Colon (tissue), 2 donors: ENCODE data around the gene ZNF862.

ENCODE experiments used
- FAIRE-seq: peaks from 2 replicates; lab custom pipeline; 2012; peaks lifted over from hg19 to GRCh38; lab: Jason Lieb, UNC
- donor health status: control.
- donor health status: control.

ZNF862 gene

GRCh38 chr7:149866779-149867447 lies 28.7 kb downstream of the ZNF862 start:
- no peak for FAIRE-seq

GRCh38 chr7:149867762-149868622 lies 29.8 kb downstream of the ZNF862 start:
- FAIRE-seq = no peak

DNA sequence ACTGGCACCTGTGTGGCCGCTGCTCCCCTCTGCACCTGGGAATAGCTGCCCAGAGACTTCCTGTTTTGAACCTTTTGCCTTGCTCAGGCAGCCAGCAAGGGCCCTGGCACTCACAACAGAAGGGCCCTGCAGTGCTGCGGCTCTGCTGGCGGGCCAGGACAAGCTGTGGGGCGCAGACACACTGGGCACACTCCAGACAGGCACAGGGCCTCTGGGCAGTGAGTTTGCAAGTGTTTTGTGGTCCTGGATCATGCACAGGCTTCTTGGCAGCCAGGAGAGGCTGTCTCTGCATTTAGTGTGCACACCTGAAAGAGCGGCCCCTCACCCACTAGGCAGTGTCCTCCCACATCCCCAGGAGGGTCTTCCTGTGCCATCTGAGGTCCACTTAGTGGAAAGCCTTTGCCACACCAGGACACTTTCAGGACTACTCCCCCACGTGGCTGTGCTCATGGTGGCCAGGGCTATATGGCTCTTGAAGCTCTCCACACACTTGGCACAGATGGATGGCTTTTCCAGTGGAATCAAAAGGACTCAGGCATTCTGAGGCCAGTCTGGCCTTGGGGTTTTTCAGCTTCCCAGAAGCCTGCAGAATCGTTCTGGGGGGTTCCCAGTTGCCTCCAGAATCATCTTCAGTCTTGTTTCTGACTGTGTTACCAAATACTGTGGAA lies 30.6 kb downstream of the ZNF862 start:
- FAIRE-seq = no peak

GRCh38 chr7:149869291-149869650 lies 31.1 kb downstream of the ZNF862 start:
- FAIRE-seq = no peak

- no peak for FAIRE-seq
Measured at GRCh38 chr7:149869867-149870266, 31.7 kb downstream of the ZNF862 start.

- no peak for FAIRE-seq
Measured at GRCh38 chr7:149870274-149870673, 32.1 kb downstream of the ZNF862 start.

DNA sequence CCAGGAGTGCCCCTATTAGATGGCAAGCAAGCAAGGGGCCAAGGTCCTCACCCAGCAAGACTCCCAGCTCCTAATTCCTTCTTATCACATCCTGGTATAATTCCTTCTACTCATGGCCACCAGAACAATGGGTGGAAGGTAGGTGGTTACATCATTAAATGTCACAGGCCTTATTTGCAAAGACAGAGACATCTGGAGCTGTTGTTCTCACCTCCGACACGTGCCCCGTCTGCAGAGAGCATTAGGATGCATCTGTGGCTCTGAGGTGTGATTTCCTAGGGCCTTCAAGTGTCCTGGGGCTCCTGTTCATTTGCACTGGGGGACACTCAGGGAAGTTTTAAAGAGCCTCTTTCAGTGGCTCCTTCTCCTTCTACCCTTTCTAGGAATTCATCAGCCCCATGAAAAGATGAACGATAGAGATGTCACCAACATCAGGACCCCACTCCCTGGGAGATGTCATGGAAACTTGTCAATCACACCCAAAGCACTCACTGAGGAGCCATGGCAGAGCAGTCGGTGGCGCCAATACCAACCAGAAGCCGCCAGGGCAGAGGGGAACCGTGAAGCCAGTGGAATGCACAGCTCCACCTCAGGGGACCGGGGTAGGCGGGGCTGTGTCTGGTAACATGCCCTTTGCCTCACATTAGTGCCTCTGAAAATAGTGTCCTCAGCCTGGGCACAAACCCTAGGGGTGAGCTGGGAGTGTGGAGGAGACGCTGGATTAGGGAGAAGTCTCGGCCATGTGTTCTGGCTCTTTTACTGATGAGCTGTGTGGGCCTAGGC lies 32.7 kb downstream of the ZNF862 start:
- FAIRE-seq = no peak

GRCh38 chr7:149871576-149871975 lies 33.4 kb downstream of the ZNF862 start:
- FAIRE-seq = no peak

DNA sequence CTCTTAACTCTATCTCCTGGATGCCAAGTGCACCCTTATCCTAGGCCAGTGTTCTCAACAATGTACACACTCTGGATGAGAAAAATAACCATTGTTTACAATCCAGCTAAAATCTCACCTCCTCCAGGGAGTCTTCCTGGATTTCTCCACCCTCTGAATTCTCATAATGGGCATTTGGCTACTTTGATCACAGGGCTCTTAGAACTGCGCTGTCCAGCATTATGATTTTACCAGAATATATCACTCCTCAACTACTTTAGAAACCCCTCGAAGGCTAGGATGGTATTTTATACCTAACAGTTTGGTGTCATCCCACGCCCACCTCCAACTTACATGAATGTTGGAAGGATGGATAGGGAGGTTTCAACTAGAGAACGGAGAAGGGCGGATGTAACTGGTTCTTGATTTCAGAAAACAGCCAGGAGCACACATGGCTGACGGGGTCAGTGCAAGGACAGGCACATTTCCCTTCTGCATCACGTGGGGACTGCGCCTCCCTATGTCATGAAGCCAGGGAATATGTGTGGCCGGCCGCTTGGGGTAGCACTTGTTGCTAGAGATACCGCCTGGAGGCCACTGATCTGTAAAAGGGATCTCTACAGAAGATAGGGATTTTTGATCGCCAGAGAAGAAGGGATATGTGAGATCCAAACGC lies 34.4 kb downstream of the ZNF862 start:
- FAIRE-seq = no peak

DNA sequence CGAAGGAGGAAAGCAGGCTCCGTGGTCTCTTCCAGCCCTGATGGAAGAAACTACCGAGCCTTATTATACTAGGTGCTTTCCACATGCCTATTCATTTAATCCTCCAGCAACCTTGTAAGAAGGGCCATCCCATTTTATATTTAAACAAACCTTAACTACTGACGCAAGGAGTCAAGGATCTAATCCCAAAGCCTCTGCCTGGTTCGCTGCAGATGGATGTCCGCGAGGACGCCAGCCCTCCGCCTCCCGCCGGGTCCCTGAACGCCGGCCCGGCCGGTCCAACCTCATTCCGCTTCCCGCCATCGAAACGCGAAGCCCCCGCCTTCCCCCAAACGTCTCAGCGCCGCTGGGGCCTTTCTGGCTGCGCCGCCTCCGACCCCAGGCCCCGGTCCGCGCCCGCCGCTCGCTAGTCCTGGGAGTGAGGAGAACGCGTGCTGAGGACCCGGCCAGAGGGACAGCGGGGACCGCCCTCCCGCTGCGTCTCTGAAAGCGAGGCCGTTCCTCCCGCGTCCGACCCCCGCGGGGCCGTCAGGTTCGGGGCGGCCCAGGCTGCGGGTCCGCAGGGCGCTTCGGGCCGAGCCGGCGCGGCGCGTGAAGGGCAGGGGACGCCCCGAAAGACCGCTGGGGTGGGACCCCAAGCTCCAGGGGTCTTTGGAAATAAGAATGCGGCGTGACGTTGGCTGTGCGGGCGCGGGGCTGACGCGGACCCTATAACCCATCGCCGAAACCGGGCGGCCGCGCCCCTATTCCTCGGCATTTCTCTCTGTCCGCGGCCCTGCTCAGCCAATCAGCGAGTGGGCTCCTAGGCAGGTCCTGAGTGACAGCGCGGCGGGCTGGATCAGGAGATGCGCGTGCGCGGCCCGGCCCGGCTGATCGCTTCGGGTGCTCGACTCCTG lies 35.1 kb downstream of the ZNF862 start, which contains the start of gene ATP6V0E2:
TSS of gene ATP6V0E2 (plus strand) at position 896 of the 896 bp plus-strand sequence. CDS start 97 bp downstream, outside the sequence.
- FAIRE-seq = no peak

GRCh38 chr7:149873970-149874643 lies 35.9 kb downstream of the ZNF862 start:
- FAIRE-seq = no peak

GRCh38 chr7:149874644-149875028 lies 36.5 kb downstream of the ZNF862 start:
- FAIRE-seq = no peak

- FAIRE-seq = no peak
Measured at GRCh38 chr7:149875396-149875795, 37.2 kb downstream of the ZNF862 start.

- FAIRE-seq = no peak
Measured at GRCh38 chr7:149877890-149878522, 39.8 kb downstream of the ZNF862 start.

- no peak for FAIRE-seq
Measured at GRCh38 chr7:149878523-149878921, 40.3 kb downstream of the ZNF862 start.

DNA sequence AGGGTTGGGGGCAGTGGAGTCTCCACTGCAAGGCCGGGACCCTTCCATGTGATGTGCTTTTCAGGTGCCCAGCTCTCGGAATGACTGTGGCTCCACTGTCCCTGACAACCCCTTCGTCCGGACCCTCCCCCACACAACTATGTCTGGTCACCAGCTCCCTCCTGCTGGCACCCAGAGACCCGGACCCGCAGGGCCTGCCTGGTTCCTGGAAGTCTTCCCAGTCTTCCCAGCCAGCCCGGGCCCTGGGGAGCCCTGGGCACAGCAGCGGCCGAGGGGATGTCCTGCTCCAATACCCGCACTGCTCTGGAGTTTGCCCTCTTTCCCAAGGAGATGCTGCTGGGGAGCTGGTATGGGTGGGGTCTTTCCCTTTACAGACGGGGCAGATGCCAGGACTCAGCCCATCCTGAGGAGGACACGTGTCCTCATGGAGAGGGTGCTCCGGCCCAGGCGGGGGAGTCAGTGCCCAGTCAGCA lies 41.1 kb downstream of the ZNF862 start:
- FAIRE-seq = no peak

DNA sequence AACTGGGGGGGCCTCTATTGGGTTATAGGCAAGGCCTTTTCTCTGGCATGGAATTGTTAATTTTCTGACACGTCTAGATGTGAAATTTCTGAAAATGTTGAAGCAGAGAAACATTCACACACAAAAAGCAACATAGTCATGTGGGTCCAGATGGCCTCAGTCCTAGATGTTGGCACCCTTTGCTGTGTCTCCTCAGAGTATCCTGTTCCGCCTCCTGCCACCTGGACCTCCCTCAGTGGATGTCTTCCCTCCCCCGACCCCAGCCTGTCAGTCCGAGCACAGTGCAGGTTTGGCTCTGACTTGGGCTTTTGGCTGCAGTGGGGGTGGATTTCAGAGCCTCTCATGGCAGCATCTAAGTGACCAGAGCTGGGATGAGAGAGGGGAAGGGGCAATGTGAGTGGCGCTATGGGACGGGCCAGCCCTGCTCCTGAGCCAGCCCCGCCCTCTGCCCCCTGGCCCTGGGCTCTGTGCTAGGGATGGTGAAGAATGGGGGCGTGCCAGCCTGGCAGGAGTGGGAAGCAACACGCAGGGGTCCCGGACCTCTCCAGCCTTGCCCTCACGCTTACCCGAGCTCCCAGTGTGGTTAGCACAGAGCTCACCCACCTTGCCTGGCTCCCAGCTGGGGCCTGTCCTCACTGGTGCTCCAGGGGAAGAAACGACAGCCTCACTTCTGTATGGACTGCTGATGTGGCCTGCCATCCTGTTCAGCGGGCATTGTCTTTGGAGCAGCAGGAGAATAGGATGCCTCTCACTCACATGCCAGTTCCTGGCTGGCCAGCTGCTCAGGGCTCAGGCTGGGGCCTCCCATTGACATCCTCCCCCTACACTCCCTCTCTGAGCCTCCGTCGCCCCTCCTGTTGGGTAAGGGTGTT lies 41.8 kb downstream of the ZNF862 start:
- FAIRE-seq = no peak

- no peak for FAIRE-seq
Measured at GRCh38 chr7:149880638-149881311, 42.6 kb downstream of the ZNF862 start.
